DOHH2 (cell line): ENCODE results near the gene CFAP119.
A peak's percentile ranks its signal among the peaks of the same experiment; 100 is the strongest.

Experiments used
- H3F3A ChIP-seq: fragments of 200-600 bp; sonication (generic), shearing (Covaris generic); 2 replicates; pipeline ENCODE4 v1.6.0; 2016; ENCODE audit warnings: antibody characterized with exemption, mild to moderate bottlenecking; ENCODE audit not compliant: control insufficient read depth, insufficient read depth
- H3K27ac ChIP-seq: fragments of 200-600 bp; sonication (generic); 2 replicates; pipeline ENCODE4 v1.5.1; 2014; ENCODE audit warnings: low read depth, mild to moderate bottlenecking, low read length, moderate library complexity
- H3K27me3 ChIP-seq: fragments of 200-600 bp; sonication (generic); 2 replicates; pipeline ENCODE4 v1.6.1; 2014; ENCODE audit warnings: mild to moderate bottlenecking, low read length, mixed read lengths; ENCODE audit not compliant: control insufficient read depth
- H3K36me3 ChIP-seq: fragments of 200-600 bp; sonication (generic); 2 replicates; pipeline ENCODE4 v1.6.1; 2014; ENCODE audit warnings: mild to moderate bottlenecking, low read length, moderate library complexity, mixed read lengths; ENCODE audit not compliant: control insufficient read depth
- H3K4me1 ChIP-seq: fragments of 200-600 bp; sonication (generic); 2 replicates; pipeline ENCODE4 v1.6.1; 2014; ENCODE audit warnings: mild to moderate bottlenecking, low read length, mixed read lengths; ENCODE audit not compliant: control insufficient read depth
- H3K4me2 ChIP-seq: fragments of 200-600 bp; sonication (generic); 2 replicates; pipeline ENCODE4 v1.6.0; 2014; ENCODE audit warnings: mild to moderate bottlenecking, low read length, moderate library complexity
- H3K4me3 ChIP-seq: fragments of 200-600 bp; sonication (generic); 2 replicates; pipeline ENCODE4 v1.5.1; 2014; ENCODE audit warnings: mild to moderate bottlenecking, low read length, mixed read lengths
- H3K79me2 ChIP-seq: fragments of 200-600 bp; sonication (generic); 2 replicates; pipeline ENCODE4 v1.6.1; 2014; ENCODE audit warnings: mild to moderate bottlenecking, low read length, mixed read lengths; ENCODE audit not compliant: control insufficient read depth
- H3K9me2 ChIP-seq: fragments of 200-600 bp; sonication (generic); replicated peaks from 2 replicates; pipeline ENCODE4 v1.6.1; 2014; ENCODE audit warnings: mild to moderate bottlenecking, low read length, mixed read lengths; ENCODE audit not compliant: control insufficient read depth
- H3K9me3 ChIP-seq: fragments of 200-600 bp; sonication (generic); 2 replicates; pipeline ENCODE4 v1.6.1; 2014; ENCODE audit warnings: antibody characterized with exemption, low read length, mixed read lengths; ENCODE audit not compliant: control insufficient read depth, insufficient read depth
- H4K20me1 ChIP-seq: fragments of 200-600 bp; sonication (generic); 2 replicates; pipeline ENCODE4 v1.6.0; 2014; ENCODE audit warnings: low read depth, mild to moderate bottlenecking, antibody characterized with exemption, low read length, moderate library complexity; ENCODE audit not compliant: control insufficient read depth, insufficient read depth
- CTCF ChIP-seq: fragments of 200-600 bp; sonication (generic); IDR thresholded peaks from one replicate; pipeline ENCODE4 v1.5.1; 2014; ENCODE audit warnings: antibody characterized with exemption, mild to moderate bottlenecking, low read depth, low read length; ENCODE audit not compliant: poor library complexity, severe bottlenecking
- EZH2phosphoT487 ChIP-seq: fragments of 200-600 bp; sonication (generic); IDR thresholded peaks from 2 replicates; pipeline ENCODE4 v1.6.1; 2017; ENCODE audit warnings: borderline replicate concordance, mild to moderate bottlenecking, antibody characterized with exemption, low read length, moderate library complexity, mixed read lengths

The CFAP119 gene

GRCh38 chr16:30755955-30756780, 5.7 kb downstream of the CFAP119 start:
- H4K20me1 ChIP-seq: no peaks in the 10 kb centered on the region
- peaks cover 75% of the 10 kb centered on the region for H3K36me3 ChIP-seq
- H3K9me3 ChIP-seq: no peaks in the 10 kb centered on the region
- no peak overlapping the region for H3K27ac ChIP-seq
- peaks cover 23% of the 10 kb centered on the region for H3F3A ChIP-seq
- H3K4me1 ChIP-seq: peaks cover 29% of the 10 kb centered on the region
- H3K9me2 ChIP-seq: no peaks in the 10 kb centered on the region
- TF ChIP-seq CTCF (no peak), EZH2phosphoT487 (no peak)
- H3K4me2 ChIP-seq: no peak overlapping the region
- no peaks in the 10 kb centered on the region for H3K27me3 ChIP-seq
- no peak overlapping the region for H3K4me3 ChIP-seq
- peaks cover 21% of the 10 kb centered on the region for H3K79me2 ChIP-seq

- Histone ChIP-seq H3K9me3 (no peaks in the 10 kb centered on the region), H3K4me2 (no peak overlapping the region), H3K4me1 (peaks cover 14% of the 10 kb centered on the region), H3K4me3 (no peak overlapping the region), H3K79me2 (peaks cover 28% of the 10 kb centered on the region), H3K27me3 (no peaks in the 10 kb centered on the region), H4K20me1 (no peaks in the 10 kb centered on the region), H3K9me2 (no peaks in the 10 kb centered on the region), H3K27ac (no peak overlapping the region), H3F3A (peaks cover 12% of the 10 kb centered on the region), H3K36me3 (peaks cover 71% of the 10 kb centered on the region)
- no peak for TF ChIP-seq EZH2phosphoT487
Measured at GRCh38 chr16:30753596-30753995, 8.3 kb downstream of the CFAP119 start.

GRCh38 chr16:30750876-30751465, 10.9 kb downstream of the CFAP119 start:
- Histone ChIP-seq H3K27ac (no peak overlapping the region), H3K4me1 (peaks cover 17% of the 10 kb centered on the region), H3K27me3 (no peaks in the 10 kb centered on the region), H3K4me2 (no peak overlapping the region), H3K9me2 (no peaks in the 10 kb centered on the region), H3F3A (peaks cover 14% of the 10 kb centered on the region), H3K36me3 (peaks cover 47% of the 10 kb centered on the region), H4K20me1 (no peaks in the 10 kb centered on the region), H3K79me2 (peaks cover 32% of the 10 kb centered on the region), H3K9me3 (no peaks in the 10 kb centered on the region), H3K4me3 (no peak overlapping the region)
- no peak for TF ChIP-seq CTCF
- TF ChIP-seq EZH2phosphoT487: no peak

GRCh38 chr16:30750201-30750600, 11.7 kb downstream of the CFAP119 start:
- Histone ChIP-seq H4K20me1 (no peaks in the 10 kb centered on the region), H3K4me2 (peak overlapping the region; percentile 82), H3K9me2 (no peaks in the 10 kb centered on the region), H3K27me3 (no peaks in the 10 kb centered on the region), H3K4me3 (peak overlapping the region; percentile 75), H3K36me3 (peaks cover 47% of the 10 kb centered on the region), H3K27ac (no peak overlapping the region), H3K79me2 (peaks cover 32% of the 10 kb centered on the region), H3K9me3 (no peaks in the 10 kb centered on the region), H3K4me1 (peaks cover 17% of the 10 kb centered on the region), H3F3A (peaks cover 17% of the 10 kb centered on the region)
- TF ChIP-seq CTCF: no peak
